ENCODE data around the gene DAZAP2. TPM values are rescaled to one million over a fixed set of nuclear protein-coding genes. Genes with fewer than 3 reads are reported as not detected.

DAZAP2 gene
- polyA plus RNA-seq (89.0 and 97.9 TPM in 2 replicates), polyA minus RNA-seq (67.0 and 72.4 TPM in 2 replicates)

GRCh38 chr12:51238510-51239334 lies at the start of gene DAZAP2:
Gene DAZAP2, plus strand, starts transcription at chr12:51238826. Its CDS starts 82 bp downstream, at chr12:51238908.
- no peaks in the 10 kb centered on the region for H4K20me1 ChIP-seq (ENCODE audit: insufficient read depth)
- peak within 1 kb of the TSS; percentile 90 for H3K4me2 ChIP-seq (ENCODE audit: low read length)
- H3K27ac ChIP-seq (ENCODE audit: low read length) = peak within 1 kb of the TSS; percentile 98
- peaks cover 11% of the 10 kb centered on the region for H3K79me2 ChIP-seq (replicated peaks; ENCODE audit: insufficient read depth, low read length)
- H3K36me3 ChIP-seq (ENCODE audit: insufficient read depth, low read length) = peaks cover 6% of the 10 kb centered on the region
- no peaks in the 10 kb centered on the region for H3K27me3 ChIP-seq (ENCODE audit: insufficient read depth, low read depth, low read length)
- H3K9me3 ChIP-seq (ENCODE audit: low read length) = no peaks in the 10 kb centered on the region
- H3F3A ChIP-seq (ENCODE audit: insufficient read depth, low read length, poor library complexity, severe bottlenecking) = no peaks in the 10 kb centered on the region
- peak within 1 kb of the TSS; percentile 99 for H2AFZ ChIP-seq (ENCODE audit: low read depth, low read length)
- H3K9me2 ChIP-seq (ENCODE audit: insufficient read depth, low read length) = no peaks in the 10 kb centered on the region
- peak; percentile 20 for TF ChIP-seq CTCF (IDR thresholded peaks at IDR 0.05; ENCODE audit: poor library complexity, severe bottlenecking)
- TF ChIP-seq EP300 (conservative IDR thresholded peaks at IDR 0.05; ENCODE audit: poor library complexity, severe bottlenecking) = peak; percentile 56
- no peak for TF ChIP-seq EZH2 (IDR thresholded peaks at IDR 0.05; ENCODE audit: borderline replicate concordance, insufficient read depth, low read length, poor library complexity, severe bottlenecking)
- TF ChIP-seq SMC3 (conservative IDR thresholded peaks at IDR 0.05; ENCODE audit: poor library complexity) = peak; percentile 44
- TF ChIP-seq POLR2AphosphoS5 (IDR thresholded peaks at IDR 0.05) = peak; percentile 97
- TF ChIP-seq RAD21 (conservative IDR thresholded peaks at IDR 0.05) = peak; percentile 4
- no peak for TF ChIP-seq TAF1 (IDR thresholded peaks at IDR 0.05; ENCODE audit: low read depth)
- peak; percentile 62 for TF ChIP-seq REST (IDR thresholded peaks at IDR 0.05; ENCODE audit: borderline replicate concordance)
- TF ChIP-seq MXI1 (conservative IDR thresholded peaks at IDR 0.05; ENCODE audit: poor library complexity, severe bottlenecking) = peak; percentile 87
- peak within 1 kb of the TSS; percentile 99 for H3K9ac ChIP-seq (ENCODE audit: low read length)
- H3K4me3 ChIP-seq (ENCODE audit: low read length) = peak within 1 kb of the TSS; percentile 79

- Histone ChIP-seq H3K27ac (ENCODE audit: low read length) (no peak overlapping the region), H3K9ac (ENCODE audit: low read length) (no peak overlapping the region), H3K79me2 (replicated peaks; ENCODE audit: insufficient read depth, low read length) (no peaks in the 10 kb centered on the region), H3K27me3 (ENCODE audit: insufficient read depth, low read depth, low read length) (no peaks in the 10 kb centered on the region), H4K20me1 (ENCODE audit: insufficient read depth) (no peaks in the 10 kb centered on the region), H3F3A (ENCODE audit: insufficient read depth, low read length, poor library complexity, severe bottlenecking) (no peaks in the 10 kb centered on the region), H3K9me2 (ENCODE audit: insufficient read depth, low read length) (no peaks in the 10 kb centered on the region), H3K4me3 (ENCODE audit: low read length) (no peak overlapping the region), H3K4me2 (ENCODE audit: low read length) (no peak overlapping the region), H3K36me3 (ENCODE audit: insufficient read depth, low read length) (peaks cover 10% of the 10 kb centered on the region), H2AFZ (ENCODE audit: low read depth, low read length) (no peak overlapping the region), H3K9me3 (ENCODE audit: low read length) (no peaks in the 10 kb centered on the region)
- TF ChIP-seq RAD21 (conservative IDR thresholded peaks at IDR 0.05) = no peak
- no peak for TF ChIP-seq TAF1 (IDR thresholded peaks at IDR 0.05; ENCODE audit: low read depth)
- no peak for TF ChIP-seq MXI1 (conservative IDR thresholded peaks at IDR 0.05; ENCODE audit: poor library complexity, severe bottlenecking)
- no peak for TF ChIP-seq CTCF (IDR thresholded peaks at IDR 0.05; ENCODE audit: poor library complexity, severe bottlenecking)
- TF ChIP-seq EP300 (conservative IDR thresholded peaks at IDR 0.05; ENCODE audit: poor library complexity, severe bottlenecking) = no peak
- no peak for TF ChIP-seq SMC3 (conservative IDR thresholded peaks at IDR 0.05; ENCODE audit: poor library complexity)
- TF ChIP-seq REST (IDR thresholded peaks at IDR 0.05; ENCODE audit: borderline replicate concordance) = no peak
- TF ChIP-seq POLR2AphosphoS5 (IDR thresholded peaks at IDR 0.05) = no peak
Measured at GRCh38 chr12:51189790-51190355, 48.8 kb upstream of the DAZAP2 start.

Data from neural cell (in vitro differentiated cells).